Stimulated activated CD4-positive, alpha-beta T cell treated with anti-CD3 and anti-CD28 coated beads, Interleukin-12 subunit alpha, Interleukin-12 subunit beta, amount 100 ng/mL, for 24 hours (primary cell): Measurements from ENCODE around the gene SERP1.
"Not testable (repeated sequence)": the region's sequence is repeated elsewhere in the genome, so short reads cannot be mapped to it uniquely, and the experiment has no call there.

ENCODE experiments used
- DNase-seq, 2 experiments: peaks; one replicate each; pipeline ENCODE4 v3.0.0-alpha.2; 2020; ENCODE audit warnings: low read depth in 2 of 2

Gene SERP1

GRCh38 chr3:150538324-150539208 lies 7.7 kb downstream of the SERP1 start:
- DNase-seq: no peak

- no peak for DNase-seq
Observed at GRCh38 chr3:150535204-150535603, 11.1 kb downstream of the SERP1 start.

DNA sequence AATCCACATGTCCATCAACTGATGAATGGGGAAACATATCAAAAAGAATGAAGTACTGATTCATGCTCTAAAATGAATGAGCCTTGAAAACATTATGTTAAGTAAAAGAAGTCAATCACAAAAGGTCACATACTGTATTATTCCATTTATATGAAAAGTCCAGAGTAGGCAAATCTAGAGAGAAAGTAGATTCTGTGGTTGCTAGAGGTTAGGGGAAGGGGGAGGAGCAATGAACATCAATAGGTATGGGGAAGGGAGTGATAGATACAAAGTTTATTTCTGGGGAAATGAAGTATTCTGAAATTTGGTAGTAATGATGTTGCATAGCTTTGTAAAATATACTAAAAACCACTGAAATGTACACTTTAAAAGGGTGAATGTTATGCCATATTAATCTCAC lies 14.5 kb downstream of the SERP1 start:
- DNase-seq: no peak

DNA sequence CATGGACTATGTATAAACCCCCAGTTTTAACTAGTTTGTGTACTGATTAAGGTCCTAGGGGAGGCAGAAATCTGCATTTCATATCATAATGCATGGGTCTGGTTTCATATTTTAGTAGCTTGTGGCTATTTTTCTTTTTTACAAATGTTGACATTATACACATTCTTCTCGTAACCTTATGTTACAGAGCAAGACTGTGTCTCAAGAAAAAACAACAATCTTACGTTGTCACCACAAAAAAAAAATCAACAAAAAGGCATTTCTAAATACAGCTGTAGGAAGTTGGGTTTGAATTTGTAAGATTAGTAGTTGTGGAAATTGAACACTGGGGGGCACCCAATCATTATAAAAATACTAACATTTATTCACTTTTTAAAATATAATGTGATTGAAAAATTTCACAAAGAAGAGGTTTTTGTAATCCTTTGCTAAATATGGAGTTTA lies 17.9 kb downstream of the SERP1 start:
- no peak for DNase-seq

DNA sequence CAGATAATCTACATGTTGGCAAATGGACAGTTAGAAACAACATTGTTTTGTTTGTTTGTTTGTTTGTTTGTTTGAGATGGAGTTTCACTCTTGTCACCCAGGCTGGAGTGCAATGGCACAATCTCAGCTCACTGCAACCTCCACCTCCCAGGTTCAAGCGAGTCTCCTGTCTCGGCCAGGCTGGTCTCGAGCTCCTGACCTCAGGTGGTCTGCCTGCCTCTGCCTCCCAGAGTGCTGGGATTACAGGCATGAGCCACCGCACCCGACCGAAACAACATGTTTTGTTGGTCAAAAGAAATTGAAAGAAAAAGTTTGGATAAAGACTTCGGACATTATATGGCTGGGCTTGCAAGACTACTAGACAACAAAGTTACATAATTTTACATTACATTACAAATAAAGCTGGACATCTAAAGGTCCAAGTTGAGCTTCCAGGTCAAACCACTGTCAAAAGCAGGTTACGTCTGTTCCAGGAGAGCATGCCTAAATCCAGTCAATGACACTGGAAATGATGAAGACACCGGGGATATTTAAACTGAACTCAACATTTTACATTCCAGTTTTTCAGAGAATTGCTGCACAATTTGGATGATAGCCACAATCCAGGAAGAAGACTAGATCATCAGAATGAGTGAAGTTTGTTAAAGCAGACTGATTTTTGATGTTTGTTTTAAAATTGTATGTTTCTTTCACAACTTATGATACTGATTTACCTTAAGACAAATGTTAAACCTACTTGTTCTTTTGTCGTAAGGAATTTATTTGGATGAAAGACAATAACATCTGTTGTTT lies 18.6 kb downstream of the SERP1 start:
- DNase-seq: no peak

DNA sequence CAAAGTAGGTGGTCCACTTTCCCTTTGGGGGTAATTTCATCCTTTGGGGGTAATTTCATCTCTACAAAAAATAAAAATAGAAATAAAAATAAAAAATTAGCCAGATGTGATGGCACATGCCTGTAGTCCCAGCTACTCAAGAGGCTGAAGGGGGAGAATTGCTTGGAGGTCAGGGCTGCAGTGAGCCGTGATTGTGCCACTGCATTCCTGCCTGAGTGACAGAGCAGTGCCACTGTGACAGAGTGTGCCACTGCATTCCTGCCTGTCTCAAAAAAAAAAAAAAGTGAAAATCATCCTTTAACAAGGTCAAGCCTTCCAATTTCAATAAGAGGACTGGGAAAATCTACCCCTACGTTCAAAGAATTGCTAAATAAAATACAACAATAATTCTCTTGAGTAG lies 22.8 kb downstream of the SERP1 start:
- DNase-seq: no peak

GRCh38 chr3:150521463-150521862 lies 24.8 kb downstream of the SERP1 start:
- no peak for DNase-seq

DNA sequence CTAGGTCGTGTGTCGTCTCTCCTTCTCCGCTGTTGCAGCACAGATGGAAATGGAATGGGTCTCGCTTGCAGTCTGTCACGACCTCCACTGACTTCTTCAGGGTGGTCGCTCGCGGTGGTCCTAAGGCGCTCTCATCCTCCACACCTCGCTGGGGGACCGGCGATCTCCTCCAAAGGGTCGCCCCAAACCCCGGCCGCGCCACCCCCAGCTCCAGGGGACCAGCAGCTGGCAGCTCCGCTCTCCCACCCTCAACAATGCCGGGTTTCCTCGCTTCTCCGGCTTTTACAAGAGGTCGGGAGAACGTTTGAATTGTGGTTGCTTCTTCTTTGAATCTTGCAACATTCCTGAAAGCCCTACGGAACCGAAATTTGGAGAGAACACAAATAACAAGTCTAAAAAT lies 25.9 kb downstream of the SERP1 start:
- DNase-seq: no peak

- no peak for DNase-seq
Observed at GRCh38 chr3:150519026-150519425, 27.3 kb downstream of the SERP1 start.

DNA sequence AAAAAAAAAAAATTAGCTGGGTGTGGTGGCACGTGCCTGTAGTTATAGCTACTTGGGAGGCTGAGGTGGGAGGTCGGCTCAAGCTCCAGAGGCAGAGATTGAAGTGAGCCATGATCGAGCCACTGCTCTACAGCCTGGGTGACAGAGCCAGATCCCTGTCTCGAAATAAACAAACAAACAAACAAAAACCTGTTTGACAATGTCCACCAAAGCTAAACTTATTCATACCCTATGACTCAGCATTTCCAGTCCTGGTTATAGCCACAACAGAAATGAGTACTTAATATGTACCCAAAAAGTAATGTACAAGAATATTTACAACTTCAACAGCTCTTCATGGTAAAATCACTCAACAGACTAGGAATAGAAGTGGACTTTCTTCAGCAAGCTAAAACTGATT lies 31.1 kb downstream of the SERP1 start:
- DNase-seq: no peak

- DNase-seq: no peak
Observed at GRCh38 chr3:150511122-150511821, 35.0 kb downstream of the SERP1 start.

- DNase-seq: no peak
Observed at GRCh38 chr3:150509780-150510179, 36.5 kb downstream of the SERP1 start.

DNA sequence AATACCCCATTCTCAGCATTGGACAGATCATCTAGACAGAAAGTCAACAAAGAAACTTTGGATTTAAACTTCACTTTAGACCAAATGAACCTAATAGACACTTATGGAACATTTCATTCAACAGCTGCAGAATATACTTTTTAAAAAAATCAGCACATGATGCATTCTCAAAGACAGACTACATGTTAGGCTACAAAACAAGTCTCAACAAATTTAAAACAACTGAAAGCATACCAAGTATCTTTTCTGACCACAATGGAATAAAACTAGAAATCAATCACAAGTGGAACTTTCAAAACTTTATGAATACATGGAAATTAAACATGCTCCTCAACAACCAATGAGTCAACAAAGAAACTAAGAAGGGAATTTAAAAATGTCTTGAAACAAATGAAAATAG lies 37.9 kb downstream of the SERP1 start:
- no peak for DNase-seq

DNA sequence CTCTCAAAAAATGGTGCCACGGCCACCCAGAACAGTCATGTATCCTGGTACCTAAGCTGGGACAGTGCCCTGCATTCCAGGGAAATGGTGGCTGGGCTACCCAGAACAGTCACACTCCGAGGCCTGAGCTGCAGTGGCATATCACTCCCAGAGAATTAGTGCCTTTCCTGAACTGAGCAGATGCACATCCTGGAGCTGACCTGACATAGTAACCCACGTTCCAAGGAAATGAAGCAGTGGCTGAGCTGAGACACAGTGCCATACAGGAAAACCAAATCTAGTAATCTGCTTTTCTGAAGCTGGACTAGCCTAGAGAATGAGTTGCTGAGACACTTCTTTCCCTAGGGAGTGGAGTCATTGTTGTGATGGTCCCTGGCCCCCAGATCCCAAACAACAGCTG lies 41.8 kb downstream of the SERP1 start:
- no peak for DNase-seq

GRCh38 chr3:150503402-150504099 lies 42.7 kb downstream of the SERP1 start:
- no peak for DNase-seq

- DNase-seq: not testable (repeated sequence)
Observed at GRCh38 chr3:150500960-150501359, 45.3 kb downstream of the SERP1 start.

- no peak for DNase-seq
Observed at GRCh38 chr3:150497956-150498355, 48.3 kb downstream of the SERP1 start.

DNA sequence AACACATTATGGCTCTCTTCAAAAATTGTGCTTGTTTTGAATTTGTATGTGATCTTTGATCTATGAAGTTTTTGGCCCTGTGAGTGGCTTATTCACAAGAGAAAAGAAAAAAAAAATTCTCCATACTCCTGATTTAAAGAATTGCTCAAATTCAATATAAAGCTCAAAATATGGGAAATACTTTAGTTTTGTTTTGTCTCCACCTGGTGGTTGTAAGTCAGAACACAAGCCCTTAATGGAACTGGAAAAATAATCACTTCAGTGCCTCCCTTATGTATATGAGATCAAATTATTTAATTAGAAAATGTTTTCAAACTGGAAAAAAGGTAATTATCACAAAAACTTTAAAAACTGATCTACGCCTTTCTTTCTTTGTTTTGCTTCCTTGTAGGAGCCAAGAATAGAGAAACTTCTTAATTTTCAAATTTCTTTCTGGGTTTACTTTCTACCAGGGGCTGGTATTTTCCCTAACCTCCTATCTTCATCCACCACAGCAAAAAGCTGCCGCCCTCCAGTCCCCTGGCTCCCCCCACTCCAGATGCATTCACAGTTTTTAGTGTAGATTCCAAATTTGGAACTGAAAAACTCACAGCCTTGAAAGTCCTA lies 50.6 kb downstream of the SERP1 start:
- DNase-seq: no peak

- DNase-seq: no peak
Observed at GRCh38 chr3:150495149-150495548, 51.1 kb downstream of the SERP1 start.

DNA sequence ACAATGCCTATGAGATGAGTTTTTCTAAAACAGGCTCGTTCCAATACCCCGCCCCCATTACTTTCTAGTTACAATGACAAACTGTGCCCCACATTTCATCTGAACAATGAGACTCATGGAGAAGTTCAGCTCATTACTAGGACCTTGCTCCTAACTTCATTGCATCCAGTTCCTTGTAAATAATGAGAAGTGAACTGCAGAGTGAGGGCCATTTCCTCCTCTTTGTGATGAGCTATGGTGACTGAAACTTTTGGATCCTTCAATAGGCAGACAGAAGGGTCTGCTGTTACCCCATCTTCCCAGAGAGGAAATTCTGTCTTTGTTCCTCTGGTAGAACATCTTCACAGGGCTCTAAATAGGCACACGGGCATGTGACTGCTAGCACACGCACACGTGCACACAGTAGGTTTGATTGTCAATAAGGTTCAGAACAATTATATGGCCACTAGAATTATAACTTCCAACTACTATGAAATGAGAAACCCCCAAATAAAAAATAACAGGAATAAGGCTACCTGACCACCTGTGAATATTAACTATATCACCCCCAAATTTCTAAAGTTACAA lies 51.8 kb downstream of the SERP1 start:
- no peak for DNase-seq
